ENCODE data around the gene EDA. TPM values are rescaled to one million over a fixed set of nuclear protein-coding genes. Genes with fewer than 3 reads are reported as not detected.

EDA gene
- total RNA-seq, 1 experiment from 2014 or later = 5.2 TPM

DNA sequence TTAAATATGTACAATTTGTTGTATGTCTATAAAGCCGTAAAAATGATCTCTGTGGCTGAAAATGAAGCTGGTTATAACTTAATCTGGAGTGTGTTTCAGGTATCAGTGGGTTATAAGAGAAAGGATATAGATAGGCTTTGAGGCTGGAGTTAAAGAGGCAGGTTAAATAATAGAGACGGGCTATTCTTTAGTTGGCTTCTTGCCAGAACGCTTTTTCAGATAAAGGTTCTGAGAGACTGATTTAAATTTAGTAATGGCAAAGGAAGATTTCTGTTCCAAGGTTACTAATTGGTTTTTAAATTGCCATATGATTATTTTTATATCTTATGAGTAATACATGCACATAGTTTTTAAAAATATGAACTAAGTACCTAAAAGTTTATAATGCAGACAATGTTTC lies 316.4 kb downstream of the EDA start:
- H3K9ac ChIP-seq (ENCODE audit: low read length) = no peak overlapping the region
- no peak for ATAC-seq
- CTCF ChIA-PET = no interaction called here
- POLR2A ChIA-PET = no interaction called here
- no peaks in the 10 kb centered on the region for H4K20me1 ChIP-seq (ENCODE audit: insufficient read depth)
- H3K4me2 ChIP-seq (ENCODE audit: low read length) = no peak overlapping the region
- H3K36me3 ChIP-seq (ENCODE audit: control insufficient read depth in 1 of 2, insufficient read depth in 2 of 2, low read length in 2 of 2) = no peaks in the 10 kb centered on the region
- no peak overlapping the region for H2AFZ ChIP-seq (ENCODE audit: low read depth, low read length, poor library complexity, severe bottlenecking)
- no TSS peak for BruUV-seq (replicated peaks)
- intact Hi-C loops (cut with micrococcal nuclease) = no loop called here
- H3K4me1 ChIP-seq (ENCODE audit: control insufficient read depth in 1 of 2, insufficient read depth in 2 of 2, low read length in 2 of 2) = no peaks in the 10 kb centered on the region
- no peaks in the 10 kb centered on the region for H3K79me2 ChIP-seq (ENCODE audit: insufficient read depth, low read length)
- H3K9me3 ChIP-seq (ENCODE audit: control insufficient read depth in 1 of 2, insufficient read depth in 1 of 2, low read depth in 1 of 2, low read length in 2 of 2) = no peaks in the 10 kb centered on the region
- no peak overlapping the region for H3K4me3 ChIP-seq (replicated peaks in 1 of 2; ENCODE audit: low read depth in 1 of 2, low read length in 2 of 2)
- H3K27me3 ChIP-seq (ENCODE audit: insufficient read depth, low read length) = no peaks in the 10 kb centered on the region
- RAD21 ChIA-PET (ENCODE audit: low non-redundant PET in 1 of 2, low total read pairs in 2 of 2, uncharacterized antibody in 2 of 2, unreplicated experiment in 2 of 2) = no interaction called here
- DNase-seq (ENCODE audit: low read depth, low spot score) = no peak
- TF ChIP-seq CEBPB (IDR thresholded peaks at IDR 0.05; ENCODE audit: low read depth) (no peak), RAD21 (IDR thresholded peaks at IDR 0.05; ENCODE audit: low read depth) (no peak), SP1 (IDR thresholded peaks at IDR 0.05; ENCODE audit: low read depth) (no peak), JUND (IDR thresholded peaks at IDR 0.05) (no peak), FOSL1 (IDR thresholded peaks at IDR 0.05; ENCODE audit: low read depth) (no peak), POLR2AphosphoS5 (IDR thresholded peaks at IDR 0.05; ENCODE audit: low read depth, low read length) (no peak)
- TF ChIP-seq, protein P1, sequence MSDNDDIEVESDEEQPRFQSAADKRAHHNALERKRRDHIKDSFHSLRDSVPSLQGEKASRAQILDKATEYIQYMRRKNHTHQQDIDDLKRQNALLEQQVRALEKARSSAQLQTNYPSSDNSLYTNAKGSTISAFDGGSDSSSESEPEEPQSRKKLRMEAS (IDR thresholded peaks at IDR 0.05) = no peak
- TF ChIP-seq, protein P2, sequence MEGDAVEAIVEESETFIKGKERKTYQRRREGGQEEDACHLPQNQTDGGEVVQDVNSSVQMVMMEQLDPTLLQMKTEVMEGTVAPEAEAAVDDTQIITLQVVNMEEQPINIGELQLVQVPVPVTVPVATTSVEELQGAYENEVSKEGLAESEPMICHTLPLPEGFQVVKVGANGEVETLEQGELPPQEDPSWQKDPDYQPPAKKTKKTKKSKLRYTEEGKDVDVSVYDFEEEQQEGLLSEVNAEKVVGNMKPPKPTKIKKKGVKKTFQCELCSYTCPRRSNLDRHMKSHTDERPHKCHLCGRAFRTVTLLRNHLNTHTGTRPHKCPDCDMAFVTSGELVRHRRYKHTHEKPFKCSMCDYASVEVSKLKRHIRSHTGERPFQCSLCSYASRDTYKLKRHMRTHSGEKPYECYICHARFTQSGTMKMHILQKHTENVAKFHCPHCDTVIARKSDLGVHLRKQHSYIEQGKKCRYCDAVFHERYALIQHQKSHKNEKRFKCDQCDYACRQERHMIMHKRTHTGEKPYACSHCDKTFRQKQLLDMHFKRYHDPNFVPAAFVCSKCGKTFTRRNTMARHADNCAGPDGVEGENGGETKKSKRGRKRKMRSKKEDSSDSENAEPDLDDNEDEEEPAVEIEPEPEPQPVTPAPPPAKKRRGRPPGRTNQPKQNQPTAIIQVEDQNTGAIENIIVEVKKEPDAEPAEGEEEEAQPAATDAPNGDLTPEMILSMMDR (IDR thresholded peaks at IDR 0.05 in 2 of 3, conservative IDR thresholded peaks at IDR 0.05 in 1 of 3; ENCODE audit: borderline replicate concordance in 1 of 3, insufficient read depth in 1 of 3, low read depth in 2 of 3, low read length in 2 of 3) = no peak
- H3K9me2 ChIP-seq (ENCODE audit: insufficient read depth) = no peaks in the 10 kb centered on the region
- H3K27ac ChIP-seq (ENCODE audit: low read depth, low read length) = no peak overlapping the region

DNA sequence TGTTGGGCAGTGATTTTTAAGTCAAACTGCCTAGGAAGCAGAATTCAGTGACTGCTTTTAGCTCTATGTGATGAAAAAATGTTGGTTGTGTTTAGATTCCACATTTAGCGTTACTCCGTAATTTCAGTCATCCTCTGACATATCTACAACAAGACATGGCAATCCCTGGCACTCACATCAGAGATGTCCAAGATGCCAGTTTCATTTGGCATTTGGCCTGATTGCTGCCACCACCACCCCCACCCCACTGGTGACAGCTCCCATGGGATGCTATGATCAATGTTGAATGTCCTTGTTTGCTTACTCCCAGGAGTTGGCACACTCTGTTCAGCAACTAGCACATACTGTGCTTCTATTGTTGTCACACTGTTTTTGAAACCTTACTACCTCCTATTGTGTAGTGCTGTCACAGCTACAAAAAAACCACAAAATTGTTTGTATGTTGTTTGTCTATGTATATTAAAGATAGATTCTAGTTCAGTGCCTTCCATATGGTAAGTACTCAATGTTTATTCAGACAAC lies 332.4 kb downstream of the EDA start:
- no peak overlapping the region for H3K4me2 ChIP-seq (ENCODE audit: low read length)
- H3K36me3 ChIP-seq (ENCODE audit: control insufficient read depth in 1 of 2, insufficient read depth in 2 of 2, low read length in 2 of 2) = no peaks in the 10 kb centered on the region
- RAD21 ChIA-PET (ENCODE audit: low non-redundant PET in 1 of 2, low total read pairs in 2 of 2, uncharacterized antibody in 2 of 2, unreplicated experiment in 2 of 2) = no interaction called here
- H3K9me2 ChIP-seq (ENCODE audit: insufficient read depth) = no peaks in the 10 kb centered on the region
- no peaks in the 10 kb centered on the region for H3K79me2 ChIP-seq (ENCODE audit: insufficient read depth, low read length)
- POLR2A ChIA-PET = no interaction called here
- ATAC-seq (no peak), DNase-seq (ENCODE audit: low read depth, low spot score) (no peak)
- no peaks in the 10 kb centered on the region for H3K4me1 ChIP-seq (ENCODE audit: control insufficient read depth in 1 of 2, insufficient read depth in 2 of 2, low read length in 2 of 2)
- no peak overlapping the region for H3K9ac ChIP-seq (ENCODE audit: low read length)
- H2AFZ ChIP-seq (ENCODE audit: low read depth, low read length, poor library complexity, severe bottlenecking) = no peak overlapping the region
- H4K20me1 ChIP-seq (ENCODE audit: insufficient read depth) = no peaks in the 10 kb centered on the region
- BruUV-seq (replicated peaks) = no TSS peak
- H3K27me3 ChIP-seq (ENCODE audit: insufficient read depth, low read length) = no peaks in the 10 kb centered on the region
- H3K4me3 ChIP-seq (replicated peaks in 1 of 2; ENCODE audit: low read depth in 1 of 2, low read length in 2 of 2) = no peak overlapping the region
- intact Hi-C loops (cut with micrococcal nuclease) = no loop called here
- H3K27ac ChIP-seq (ENCODE audit: low read depth, low read length) = no peak overlapping the region
- CTCF ChIA-PET = no interaction called here
- TF ChIP-seq EZH2phosphoT487 (IDR thresholded peaks at IDR 0.05; ENCODE audit: borderline replicate concordance) (no peak), EGR1 (IDR thresholded peaks at IDR 0.05; ENCODE audit: low read depth) (no peak)
- H3K9me3 ChIP-seq (ENCODE audit: control insufficient read depth in 1 of 2, insufficient read depth in 1 of 2, low read depth in 1 of 2, low read length in 2 of 2) = no peaks in the 10 kb centered on the region
